Fibroblast of lung (primary cell): ENCODE data around the gene ITGAE.

Source experiments
- CTCF ChIP-seq, 2 donors: IDR thresholded peaks in 1 of 2; conservative IDR thresholded peaks in 1 of 2; 1 replicate in 1 of 2; 2 replicates in 1 of 2; pipeline ENCODE4 v1.5.1; 2011 to 2012; ENCODE audit warnings: low read length in 2 of 2, control low read depth in 1 of 2, inconsistent platforms in 1 of 2, low read depth in 1 of 2, mild to moderate bottlenecking in 1 of 2
- EZH2 ChIP-seq: IDR thresholded peaks from 2 replicates; pipeline ENCODE4 v1.5.1; 2012; ENCODE audit warnings: low read length, control low read depth, mild to moderate bottlenecking; ENCODE audit errors: missing control alignments

GRCh38 chr17:3812284-3812683 is 11.3 kb upstream of the ITGAE start:
- TF ChIP-seq CTCF (conservative IDR thresholded peaks at IDR 0.05 in 1 of 2, IDR thresholded peaks at IDR 0.05 in 1 of 2; ENCODE audit: low read depth in 1 of 2, low read length in 2 of 2) (no peak), EZH2 (no peak)
